Peyer's patch (tissue), 4 donors: ENCODE results near the gene MACC1.

Experiments
- POLR2A ChIP-seq, 2 donors: fragments of 450-650 bp; IDR thresholded peaks; one replicate each; pipeline ENCODE4 v1.5.1; 2017; ENCODE audit warnings: antibody characterized with exemption in 2 of 2, mild to moderate bottlenecking in 2 of 2, moderate library complexity in 2 of 2
- TF ChIP-seq, protein P1 (sequence below), 6 experiments: fragments of 450-650 bp in 4 of 6; fragments of 200-600 bp in 2 of 6; sonication (generic) in 1 of 6; IDR thresholded peaks; one replicate each; pipeline ENCODE4 v1.5.1; 2017 to 2019; ENCODE audit warnings: antibody characterized with exemption in 6 of 6, mild to moderate bottlenecking in 3 of 6, moderate library complexity in 1 of 6

DNA sequence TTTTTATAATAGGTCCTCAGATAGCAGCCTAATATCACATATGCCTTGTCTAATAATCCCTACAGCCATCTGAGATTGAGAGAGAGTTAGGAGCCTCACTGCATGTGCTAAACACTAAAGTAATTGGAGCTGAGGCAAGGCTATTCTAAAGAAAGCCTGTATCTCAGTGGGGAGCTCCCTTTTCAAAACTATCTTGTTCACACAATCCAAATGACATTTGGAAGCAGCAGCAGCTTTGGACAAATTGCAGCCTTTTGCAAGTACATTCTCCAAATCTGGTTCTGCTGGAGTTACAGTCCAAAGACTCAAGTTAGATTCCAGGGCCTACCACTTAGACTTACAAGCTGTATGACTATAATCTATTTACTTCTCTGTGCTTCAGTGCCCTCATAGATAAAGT lies 104.5 kb downstream of the MACC1 start:
- TF ChIP-seq, protein P1, sequence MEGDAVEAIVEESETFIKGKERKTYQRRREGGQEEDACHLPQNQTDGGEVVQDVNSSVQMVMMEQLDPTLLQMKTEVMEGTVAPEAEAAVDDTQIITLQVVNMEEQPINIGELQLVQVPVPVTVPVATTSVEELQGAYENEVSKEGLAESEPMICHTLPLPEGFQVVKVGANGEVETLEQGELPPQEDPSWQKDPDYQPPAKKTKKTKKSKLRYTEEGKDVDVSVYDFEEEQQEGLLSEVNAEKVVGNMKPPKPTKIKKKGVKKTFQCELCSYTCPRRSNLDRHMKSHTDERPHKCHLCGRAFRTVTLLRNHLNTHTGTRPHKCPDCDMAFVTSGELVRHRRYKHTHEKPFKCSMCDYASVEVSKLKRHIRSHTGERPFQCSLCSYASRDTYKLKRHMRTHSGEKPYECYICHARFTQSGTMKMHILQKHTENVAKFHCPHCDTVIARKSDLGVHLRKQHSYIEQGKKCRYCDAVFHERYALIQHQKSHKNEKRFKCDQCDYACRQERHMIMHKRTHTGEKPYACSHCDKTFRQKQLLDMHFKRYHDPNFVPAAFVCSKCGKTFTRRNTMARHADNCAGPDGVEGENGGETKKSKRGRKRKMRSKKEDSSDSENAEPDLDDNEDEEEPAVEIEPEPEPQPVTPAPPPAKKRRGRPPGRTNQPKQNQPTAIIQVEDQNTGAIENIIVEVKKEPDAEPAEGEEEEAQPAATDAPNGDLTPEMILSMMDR (IDR thresholded peaks at IDR 0.05), result no peak
- no peak for TF ChIP-seq POLR2A (IDR thresholded peaks at IDR 0.05)
